Smooth muscle cell (in vitro differentiated cells): ENCODE data around the gene HTR3E. TPM values are rescaled to one million over a fixed set of nuclear protein-coding genes. Genes with fewer than 3 reads are reported as not detected.
A peak's percentile ranks its signal among the peaks of the same experiment; 100 is the strongest.

Source experiments
- DNase-seq: peaks from one replicate; lab custom pipeline; 2025; ENCODE audit not compliant: unreplicated experiment; lab: John Stamatoyannopoulos, UW
- H2AFZ ChIP-seq: fragments of 200-600 bp; sonication (generic); 2 replicates; pipeline ENCODE4 v1.6.0; 2016; ENCODE audit warnings: antibody characterized with exemption, low read depth, mild to moderate bottlenecking
- H3F3A ChIP-seq: fragments of 200-600 bp; sonication (generic); 2 replicates; pipeline ENCODE4 v1.6.0; 2017; ENCODE audit warnings: antibody characterized with exemption, low read depth
- H3K27ac ChIP-seq: fragments of 200-600 bp; sonication (generic); 2 replicates; pipeline ENCODE4 v1.5.1; 2016; ENCODE audit warnings: low read depth, mild to moderate bottlenecking
- H3K27me3 ChIP-seq: fragments of 200-600 bp; sonication (generic); 2 replicates; pipeline ENCODE4 v1.6.1; 2016; ENCODE audit warnings: low read depth, mild to moderate bottlenecking
- H3K36me3 ChIP-seq: fragments of 200-600 bp; sonication (generic); 2 replicates; pipeline ENCODE4 v1.5.1; 2016; ENCODE audit warnings: low read depth
- H3K4me1 ChIP-seq: fragments of 200-600 bp; sonication (generic); 2 replicates; pipeline ENCODE4 v1.5.1; 2016; ENCODE audit warnings: low read depth
- H3K4me2 ChIP-seq: fragments of 200-600 bp; sonication (generic); 2 replicates; pipeline ENCODE4 v1.6.0; 2016; ENCODE audit warnings: mild to moderate bottlenecking
- H3K4me3 ChIP-seq: fragments of 200-600 bp; sonication (generic); 2 replicates; pipeline ENCODE4 v1.5.1; 2016; ENCODE audit warnings: mild to moderate bottlenecking
- H3K79me2 ChIP-seq: fragments of 200-600 bp; sonication (generic); 2 replicates; pipeline ENCODE4 v1.6.0; 2016; ENCODE audit warnings: low read depth, mild to moderate bottlenecking
- H3K9ac ChIP-seq: fragments of 200-600 bp; sonication (generic); 2 replicates; pipeline ENCODE4 v1.6.0; 2016; ENCODE audit warnings: low read depth
- H3K9me3 ChIP-seq: fragments of 200-600 bp; sonication (generic); replicated peaks from 2 replicates; pipeline ENCODE4 v1.5.1; 2016; ENCODE audit warnings: low read depth
- H4K20me1 ChIP-seq: fragments of 200-600 bp; sonication (generic); 2 replicates; pipeline ENCODE4 v1.6.0; 2016; ENCODE audit warnings: low read depth
- CTCF ChIP-seq: fragments of 200-600 bp; sonication (generic); IDR thresholded peaks from 2 replicates; pipeline ENCODE4 v1.5.1; 2017; ENCODE audit warnings: borderline replicate concordance, mild to moderate bottlenecking, antibody characterized with exemption; ENCODE audit not compliant: insufficient read depth, poor library complexity, severe bottlenecking
- WGBS: methylation state at CpG from one replicate; pipeline ENCODE4 v1.1.7; 2016; ENCODE audit warnings: low lambda C conversion rate; 5-methylcytosine and 5-hydroxymethylcytosine counted together
- polyA plus RNA-seq: library from polyadenylated mRNA; unstranded; fragments of >200 nt; fragmentation: Nextera tagmentation; extraction: Ambion mirVana; gene quantifications from 2 replicates; pipeline ENCODE4 v1.2.1, GENCODE V29; 2016
- total RNA-seq: library from RNA; depleted of rRNA; stranded (reverse); fragments of >200 nt; gene quantifications from 2 replicates; pipeline ENCODE4 v1.2.3, GENCODE V29; 2014

HTR3E gene
- total and polyA plus RNA-seq, 2 experiments from 2014 or later, result not detected

- H3K27me3 ChIP-seq, result no peaks in the 10 kb centered on the region
- TF ChIP-seq CTCF, result no peak
- no peaks in the 10 kb centered on the region for H3K4me1 ChIP-seq
- H3K4me3 ChIP-seq, result no peak overlapping the region
- no peak overlapping the region for H3K9ac ChIP-seq
- no peaks in the 10 kb centered on the region for H3K79me2 ChIP-seq
- DNase-seq, result no peak
- no peaks in the 10 kb centered on the region for H3K36me3 ChIP-seq
- no peak overlapping the region for H2AFZ ChIP-seq
- WGBS, result 79% methylated on average over 3 of the region's 3 CpGs
- H4K20me1 ChIP-seq, result no peaks in the 10 kb centered on the region
- no peak overlapping the region for H3K4me2 ChIP-seq
- no peak overlapping the region for H3K27ac ChIP-seq
- no peaks in the 10 kb centered on the region for H3F3A ChIP-seq
- H3K9me3 ChIP-seq, result no peaks in the 10 kb centered on the region
These were observed 29.1 kb downstream of the HTR3E start for GRCh38 chr3:184126006-184126405.

GRCh38 chr3:184129012-184129411 is 32.1 kb downstream of the HTR3E start:
- 32% methylated on average over 2 of the region's 2 CpGs for WGBS
- Histone ChIP-seq H3K27ac (no peak overlapping the region), H4K20me1 (no peaks in the 10 kb centered on the region), H3K9ac (no peak overlapping the region), H3K4me2 (no peak overlapping the region), H3F3A (peaks cover 7% of the 10 kb centered on the region), H3K79me2 (no peaks in the 10 kb centered on the region), H3K27me3 (no peaks in the 10 kb centered on the region), H3K9me3 (no peaks in the 10 kb centered on the region), H3K4me1 (no peaks in the 10 kb centered on the region), H2AFZ (no peak overlapping the region), H3K4me3 (no peak overlapping the region), H3K36me3 (no peaks in the 10 kb centered on the region)
- peak; percentile 19 for TF ChIP-seq CTCF
- DNase-seq, result no peak

- Histone ChIP-seq H3K36me3 (no peaks in the 10 kb centered on the region), H2AFZ (no peak overlapping the region), H3K27me3 (no peaks in the 10 kb centered on the region), H4K20me1 (peaks cover 8% of the 10 kb centered on the region), H3K4me1 (peaks cover 11% of the 10 kb centered on the region), H3K79me2 (peaks cover 25% of the 10 kb centered on the region), H3K4me3 (no peak overlapping the region), H3K9ac (no peak overlapping the region), H3K27ac (no peak overlapping the region), H3K9me3 (no peaks in the 10 kb centered on the region), H3K4me2 (peak overlapping the region; percentile 86), H3F3A (peaks cover 7% of the 10 kb centered on the region)
- DNase-seq, result no peak
- no peak for TF ChIP-seq CTCF
- 94% methylated on average over 4 of the region's 4 CpGs for WGBS
These were observed 36.1 kb downstream of the HTR3E start for GRCh38 chr3:184132945-184133344.
